NCI-H2227 treated with DMSO at 0.1 percent for 48 hours (cell line): ENCODE measurements around the gene RALGAPB.
A peak's percentile ranks its signal among the peaks of the same experiment; 100 is the strongest.
"Not testable (repeated sequence)": the region's sequence is repeated elsewhere in the genome, so short reads cannot be mapped to it uniquely, and the experiment has no call there.

Experiments used
- DNase-seq: peaks from one replicate; lab custom pipeline; 2025; lab: John Stamatoyannopoulos, UW

The RALGAPB gene

DNA sequence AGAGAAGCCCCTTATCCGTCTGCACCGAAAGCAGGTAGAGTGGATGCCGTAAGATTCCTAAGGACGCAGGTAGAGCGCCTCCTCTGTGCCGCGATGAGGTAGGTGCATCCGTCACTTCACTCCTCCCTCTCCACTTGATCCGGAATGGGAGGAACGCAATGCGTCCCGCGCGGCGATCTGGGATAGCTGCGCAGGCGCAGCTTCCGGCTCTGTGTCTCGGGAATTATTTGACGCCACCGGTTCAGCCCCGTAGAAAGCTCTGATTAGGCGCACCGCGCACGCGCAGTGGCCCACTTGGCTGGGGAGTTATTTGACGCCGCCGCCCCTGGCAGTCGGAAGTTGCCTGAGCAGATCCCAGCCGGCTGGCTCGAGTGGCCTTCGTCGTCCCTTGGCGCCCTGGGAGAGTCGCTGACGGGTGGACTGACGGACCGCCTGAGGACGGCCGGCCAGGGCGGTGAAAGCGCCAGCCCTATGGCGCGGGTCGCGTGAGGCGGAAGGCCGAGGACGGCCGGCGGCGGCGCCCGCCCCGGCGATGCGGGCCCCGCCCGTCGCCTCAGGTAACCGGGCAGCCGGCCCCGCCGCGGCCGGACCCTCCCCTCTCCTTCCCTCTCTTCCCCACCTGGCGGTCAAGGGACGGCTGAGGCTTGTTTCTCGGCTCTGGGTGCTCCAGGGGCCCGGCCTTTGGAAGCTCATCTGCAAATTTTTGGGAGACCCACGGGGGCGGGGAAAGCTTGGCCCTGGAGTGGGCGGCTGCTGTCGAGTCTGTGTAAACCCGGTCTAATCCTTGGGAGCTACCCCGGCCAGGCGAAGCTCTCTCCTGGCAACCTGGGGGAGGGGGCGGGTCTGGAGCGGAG is at the start of gene RALGAPB:
Gene RALGAPB, plus strand, starts transcription at position 331 of the 854 bp plus-strand sequence. CDS start 15,590 bp downstream, outside the sequence.
- peak; percentile 97 for DNase-seq

DNA sequence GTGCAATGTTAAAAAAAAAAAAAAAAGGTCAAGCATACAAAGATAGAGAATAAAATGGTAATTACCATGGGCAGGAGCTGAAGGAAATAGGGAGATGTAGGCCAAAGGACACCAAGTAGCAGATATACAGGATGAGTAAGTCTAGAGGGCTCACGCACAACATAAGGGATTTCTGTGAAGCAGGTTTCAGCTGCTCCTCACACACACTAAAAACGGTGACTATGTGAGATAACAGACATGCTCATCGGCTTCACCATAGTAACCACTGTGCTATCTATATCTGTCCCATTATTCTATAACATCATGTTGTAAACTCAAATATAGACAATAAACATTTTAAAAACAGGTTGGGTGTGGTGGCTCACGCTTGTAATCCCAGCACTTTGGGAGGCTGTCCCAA is 49.1 kb upstream of the RALGAPB start:
- DNase-seq = no peak

DNA sequence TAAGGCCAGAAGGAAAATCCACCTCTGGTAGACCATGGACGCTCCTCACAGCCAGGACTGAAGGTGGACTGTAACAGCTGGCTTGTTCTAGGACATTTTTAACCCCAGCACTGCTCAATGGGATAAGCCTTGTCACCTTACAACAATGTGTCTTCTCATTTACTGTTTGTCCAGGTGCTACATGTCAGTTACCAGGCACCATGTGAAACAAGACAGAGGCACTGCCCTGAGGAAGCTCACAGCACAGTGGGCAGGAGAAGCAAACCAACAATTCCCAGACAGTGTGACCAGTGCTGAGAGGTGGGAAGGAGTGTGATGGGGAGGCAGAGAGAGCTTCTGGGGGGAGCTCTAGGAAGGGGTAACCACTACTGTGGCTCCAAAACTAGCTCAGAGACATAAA is 48.2 kb upstream of the RALGAPB start:
- DNase-seq = no peak

DNA sequence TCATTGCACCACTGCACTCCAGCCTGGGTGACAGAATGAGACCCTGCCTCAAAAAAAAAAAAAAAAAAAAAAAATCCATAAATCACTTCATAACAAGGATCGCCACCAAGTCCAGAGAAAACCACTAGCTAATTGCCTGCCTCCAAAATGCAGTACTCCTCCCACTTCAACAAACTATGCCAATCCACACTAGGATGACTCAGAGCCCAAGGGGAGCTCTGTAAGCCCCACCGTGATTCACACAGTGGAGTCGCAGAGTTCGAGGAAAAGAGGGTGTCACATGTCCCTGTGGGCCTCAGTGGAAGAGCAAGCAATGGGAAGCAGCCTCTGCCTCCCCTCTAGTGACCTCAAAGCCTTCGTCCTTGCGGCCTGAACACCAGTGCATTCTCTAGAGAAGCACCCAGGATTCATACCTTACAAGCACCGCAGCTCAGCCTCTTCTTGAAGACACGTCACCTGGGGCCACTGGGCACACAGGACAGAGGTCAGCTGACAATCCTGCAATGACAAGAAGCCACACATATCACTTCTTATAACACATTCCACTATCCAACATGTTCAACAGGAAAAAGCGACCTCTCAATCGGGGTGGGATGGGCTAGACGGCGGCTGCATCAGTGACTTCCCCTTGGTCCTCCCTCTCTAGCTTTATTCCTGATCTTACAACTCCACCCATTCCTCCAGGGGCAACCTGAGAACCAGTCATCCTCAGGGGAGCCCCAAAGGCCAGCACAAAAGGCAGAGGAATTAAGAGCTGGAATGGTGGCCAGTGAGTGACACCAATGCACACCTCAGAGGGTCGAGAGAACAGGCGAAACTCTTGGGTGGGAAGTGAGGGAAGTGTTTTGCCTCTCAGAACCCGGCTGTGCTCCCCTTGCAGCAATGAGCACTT is 46.4 kb upstream of the RALGAPB start:
- no peak for DNase-seq

DNA sequence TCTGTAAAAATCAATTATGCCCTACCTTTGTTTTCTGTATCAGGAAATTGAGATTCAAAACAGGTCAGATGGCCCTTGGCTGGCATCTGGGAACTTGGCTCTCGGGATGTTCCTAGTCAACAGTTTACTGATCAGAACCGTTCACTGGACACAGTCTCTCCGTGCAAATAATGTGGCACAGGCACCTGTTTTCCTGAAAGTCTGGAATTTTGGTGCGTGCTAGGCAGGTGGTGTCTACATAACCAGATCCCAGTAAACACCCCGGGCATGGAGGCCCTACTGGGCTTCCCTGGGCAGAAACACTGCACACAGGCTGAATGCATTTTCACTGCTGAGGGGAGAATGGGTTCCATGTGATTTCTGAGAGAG is 45.0 kb upstream of the RALGAPB start:
- no peak for DNase-seq

DNA sequence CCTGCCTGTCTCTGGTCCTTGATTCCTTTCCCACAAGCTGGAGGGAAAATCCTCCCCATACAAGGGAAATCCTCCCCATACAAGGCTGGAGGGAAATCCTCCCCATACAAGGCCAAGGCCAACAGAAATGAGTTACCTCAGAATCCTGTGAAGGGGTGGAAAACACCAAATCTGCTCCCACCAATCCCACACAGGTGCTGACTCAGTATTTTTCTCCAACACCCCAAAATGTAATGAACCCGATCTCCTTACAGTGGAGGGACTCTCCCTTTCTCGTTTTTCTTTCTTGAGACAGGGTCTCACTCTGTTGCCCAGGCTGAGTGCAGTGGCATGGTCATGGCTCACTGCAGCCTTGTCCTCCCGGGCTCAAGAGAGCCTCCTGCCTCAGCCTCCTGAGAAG is 43.8 kb upstream of the RALGAPB start:
- DNase-seq = no peak

DNA sequence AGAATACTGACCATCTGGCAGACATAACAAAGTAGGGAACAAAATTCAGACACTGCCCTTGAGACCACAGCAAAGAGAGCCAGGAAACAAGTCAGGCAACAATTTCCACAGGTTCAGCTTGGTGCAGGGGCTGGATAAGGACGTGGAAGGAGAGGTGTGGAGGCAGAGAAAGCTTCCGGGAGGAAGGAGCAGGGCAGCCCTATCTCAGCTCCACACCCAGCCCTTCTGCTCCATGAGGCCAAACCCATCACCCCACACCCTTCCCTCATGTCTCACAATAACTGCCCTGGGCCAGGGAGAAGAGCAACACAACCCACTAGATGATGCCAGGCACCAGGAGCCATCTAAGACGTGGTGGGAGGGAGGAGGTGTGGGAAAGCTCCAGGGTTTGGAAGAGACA is 43.3 kb upstream of the RALGAPB start:
- DNase-seq = no peak

DNA sequence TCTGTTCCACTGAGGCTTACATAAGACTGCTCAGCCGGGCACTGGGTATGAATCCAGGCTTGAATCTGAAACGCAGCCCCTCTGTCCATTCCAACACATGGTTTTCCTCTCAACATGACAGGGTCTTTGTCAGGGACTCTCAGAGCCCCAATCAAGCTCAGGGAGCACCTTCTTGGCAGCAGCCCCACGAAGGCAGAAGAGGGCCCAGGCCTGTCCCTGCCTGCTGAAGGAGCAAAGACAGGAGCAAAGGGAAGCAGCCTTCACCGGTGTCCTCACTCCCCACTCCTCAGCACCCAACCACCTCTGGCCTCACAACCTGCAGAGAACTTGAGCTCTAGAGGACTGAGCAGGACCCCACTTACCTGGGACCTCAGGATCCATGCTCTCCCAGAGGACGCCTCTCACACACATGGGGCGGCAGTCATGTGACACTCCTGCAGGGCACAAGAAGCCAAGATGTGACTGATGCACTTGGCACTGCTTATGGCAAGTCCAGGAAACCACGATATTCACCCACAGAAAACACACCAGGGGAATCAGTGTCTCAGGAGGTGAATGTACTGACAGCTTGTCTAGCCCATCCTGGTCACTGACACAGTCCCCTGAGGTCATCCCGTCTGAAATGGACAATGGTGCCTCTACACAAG is 41.8 kb upstream of the RALGAPB start:
- DNase-seq = no peak

DNA sequence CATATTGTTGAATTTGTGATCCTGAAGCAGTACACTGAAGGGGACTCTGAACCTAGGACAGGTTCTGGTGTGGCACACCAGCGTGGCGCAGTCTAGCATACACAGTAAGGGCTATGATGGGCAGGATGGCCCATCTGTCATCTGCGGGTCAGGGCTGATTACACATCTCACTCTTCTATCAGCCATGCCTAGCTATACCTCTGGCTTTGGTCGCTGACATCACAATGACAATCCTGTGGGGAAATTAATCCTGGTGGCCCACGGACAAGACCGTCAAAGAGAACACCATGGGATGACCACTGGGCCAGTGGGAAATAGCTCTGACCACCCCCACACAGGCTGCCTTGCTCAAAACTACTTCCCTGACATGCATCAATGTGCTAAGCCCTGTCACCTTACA is 40.4 kb upstream of the RALGAPB start:
- DNase-seq = no peak

DNA sequence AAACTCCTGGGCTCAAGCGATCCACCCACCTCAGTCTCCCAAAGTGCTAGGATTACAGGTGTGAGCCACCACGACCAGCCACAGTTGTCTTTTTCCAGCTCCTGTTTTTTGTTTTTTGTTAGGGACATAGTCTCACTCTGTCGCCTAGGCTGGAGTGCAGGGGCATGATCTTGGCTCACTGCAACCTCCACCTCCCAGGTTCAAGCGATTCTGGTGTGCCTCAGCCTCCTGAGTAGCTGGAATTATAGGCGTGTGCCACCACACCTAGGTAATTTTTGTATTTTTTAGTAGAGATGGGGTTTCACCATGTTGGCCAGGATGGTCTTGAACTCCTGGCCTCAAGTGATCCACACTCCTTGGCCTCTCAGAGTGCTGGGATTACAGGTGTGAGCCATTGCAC is 39.8 kb upstream of the RALGAPB start:
- DNase-seq = not testable (repeated sequence)

DNA sequence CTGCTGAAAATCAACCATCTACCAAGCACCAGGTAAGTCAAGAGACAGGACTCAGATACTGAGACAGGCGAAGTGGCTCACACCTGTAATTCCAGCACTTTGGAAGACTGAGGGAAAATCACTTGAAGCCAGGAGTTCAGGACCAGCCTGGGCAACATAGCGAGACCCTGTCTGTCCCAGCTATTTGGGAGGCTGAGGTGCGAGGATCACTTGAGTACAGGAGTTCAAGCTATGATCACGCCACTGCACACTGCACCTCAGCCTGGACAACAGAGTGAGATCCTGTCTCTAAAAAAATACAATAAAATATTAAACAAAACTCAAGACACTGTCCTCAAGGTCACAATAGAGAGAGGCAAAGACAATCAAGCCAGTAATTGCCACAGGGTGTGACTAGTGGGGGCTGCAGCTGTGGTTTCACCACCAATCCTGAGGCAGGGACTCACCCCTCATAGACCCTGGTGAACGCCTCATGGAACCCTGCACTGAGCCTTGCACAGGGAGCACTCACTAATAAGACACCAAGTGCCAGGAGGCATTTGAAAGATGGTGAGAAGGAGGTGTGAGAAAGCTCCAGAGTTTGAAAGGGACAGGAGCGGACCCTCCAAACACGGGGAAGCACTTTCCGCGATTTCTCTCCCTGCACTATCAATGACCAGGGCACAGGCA is 39.2 kb upstream of the RALGAPB start:
- no peak for DNase-seq

DNA sequence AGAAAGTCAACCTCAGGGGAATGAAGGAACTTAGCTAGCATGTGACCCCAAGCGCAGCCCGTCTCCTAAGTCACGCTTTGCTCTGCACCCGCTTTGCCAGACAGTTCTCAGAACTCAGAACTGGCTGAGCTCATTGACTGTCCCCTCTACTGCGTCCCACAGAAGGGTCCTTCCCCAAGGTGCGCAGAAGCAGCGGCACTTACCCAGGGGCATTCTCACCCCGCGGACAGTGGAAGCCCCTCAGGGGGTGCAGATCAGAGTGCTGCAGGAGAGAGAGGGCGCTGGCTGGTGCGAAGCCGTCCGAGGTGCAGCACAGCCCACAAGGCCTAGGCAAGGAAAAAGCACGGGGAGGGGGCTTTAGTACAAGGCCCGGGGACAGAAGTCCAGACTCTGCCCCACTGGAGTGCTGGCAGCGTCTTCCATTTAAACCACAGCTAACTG is 38.3 kb upstream of the RALGAPB start:
- no peak for DNase-seq

DNA sequence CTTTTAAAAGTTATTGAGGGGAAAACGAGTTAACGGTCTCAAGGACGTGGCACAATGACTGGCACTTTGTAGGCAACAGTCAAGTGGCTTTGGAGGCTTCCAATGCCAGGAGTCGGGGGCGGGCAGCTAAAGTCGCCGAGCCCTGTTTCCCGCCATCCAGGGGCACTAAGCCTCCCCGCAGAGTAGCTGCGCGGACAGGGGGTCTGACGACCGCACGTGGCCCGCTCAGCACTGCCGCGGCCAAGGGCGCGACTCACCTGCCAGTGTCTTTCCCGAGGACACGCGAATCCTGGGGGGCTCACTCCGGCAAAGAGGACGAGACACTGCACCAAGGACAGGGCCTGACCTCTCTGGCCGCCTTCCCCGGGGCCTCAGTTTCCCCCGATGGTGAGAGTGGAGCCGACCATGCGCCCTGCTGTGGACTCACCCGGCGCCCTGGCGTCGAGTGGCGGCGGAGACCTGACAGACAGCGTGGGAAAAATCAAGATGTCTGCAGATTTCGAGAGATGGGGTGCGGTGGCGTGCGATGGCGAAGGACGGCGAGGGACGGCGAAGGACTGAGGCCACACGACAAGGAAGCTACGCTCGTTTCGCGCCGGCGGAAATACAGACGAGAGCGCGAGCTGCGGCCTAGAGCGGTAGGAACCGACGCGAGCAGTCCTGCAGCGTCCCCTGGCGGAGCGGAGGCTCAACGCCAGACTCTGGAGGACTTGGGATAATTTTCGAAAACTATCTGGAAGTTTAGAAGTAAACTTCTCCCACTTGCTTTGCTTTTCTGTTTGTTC is 37.7 kb upstream of the RALGAPB start, which contains the start of gene SNHG17:
Gene SNHG17, minus strand, starts transcription at position 559 of the 785 bp plus-strand sequence.
- peak; percentile 89 for DNase-seq

DNA sequence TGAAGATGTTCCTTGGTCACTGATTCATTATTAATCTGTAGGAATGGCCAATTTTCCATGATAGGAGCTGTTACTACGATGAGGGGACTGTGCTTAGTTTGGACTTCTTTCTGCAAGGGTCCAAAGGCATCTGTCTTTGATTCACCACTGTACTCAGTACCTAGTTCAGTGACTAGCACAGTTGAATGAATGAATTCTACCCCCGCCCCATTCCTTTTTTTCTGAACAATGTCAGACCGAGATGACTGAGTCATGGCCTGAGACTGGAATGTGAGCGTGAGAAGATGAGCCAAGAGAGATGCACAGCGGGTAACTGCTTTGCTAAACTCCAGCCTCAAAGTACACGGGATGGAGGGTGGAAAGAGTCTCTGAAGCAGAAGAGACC is 37.1 kb upstream of the RALGAPB start:
- DNase-seq = no peak

DNA sequence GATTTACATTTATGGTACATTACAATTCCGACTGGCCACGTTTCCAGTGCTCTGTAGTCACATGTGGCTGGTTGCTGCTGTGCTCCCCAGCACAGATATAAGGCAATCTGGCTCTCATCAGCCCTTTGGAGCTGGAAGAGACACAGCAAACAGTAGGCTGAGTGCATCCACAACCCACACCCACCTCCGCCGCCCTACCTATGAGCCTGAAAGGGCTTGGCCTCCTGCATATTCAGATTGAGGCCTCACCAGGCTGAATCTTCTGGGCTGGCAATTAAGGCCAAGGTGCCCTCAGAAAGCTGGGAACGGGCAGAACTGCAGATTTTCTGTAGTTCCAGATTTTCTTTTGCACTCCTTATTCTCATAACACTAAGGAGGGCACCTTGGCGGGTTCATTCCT is 34.8 kb upstream of the RALGAPB start:
- no peak for DNase-seq

DNA sequence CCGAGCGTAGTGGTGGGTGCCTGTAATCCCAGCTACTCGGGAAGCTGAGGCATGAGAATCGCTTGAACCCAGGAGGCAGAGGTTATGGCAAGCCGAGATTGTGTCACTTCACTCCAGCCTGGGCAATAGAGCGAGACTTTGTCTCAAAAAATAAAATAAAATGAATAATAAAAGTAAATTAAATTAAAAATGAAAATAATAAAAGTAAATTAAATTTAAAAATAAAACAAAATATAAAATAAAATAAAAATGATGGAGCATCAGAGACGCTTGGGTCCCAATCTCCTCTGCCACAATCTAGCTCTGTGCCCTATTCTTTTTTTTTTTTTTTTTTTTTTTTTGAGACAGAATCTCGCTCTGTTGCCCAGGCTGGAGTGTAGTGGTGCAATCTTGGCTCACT is 31.5 kb upstream of the RALGAPB start:
- DNase-seq = not testable (repeated sequence)

DNA sequence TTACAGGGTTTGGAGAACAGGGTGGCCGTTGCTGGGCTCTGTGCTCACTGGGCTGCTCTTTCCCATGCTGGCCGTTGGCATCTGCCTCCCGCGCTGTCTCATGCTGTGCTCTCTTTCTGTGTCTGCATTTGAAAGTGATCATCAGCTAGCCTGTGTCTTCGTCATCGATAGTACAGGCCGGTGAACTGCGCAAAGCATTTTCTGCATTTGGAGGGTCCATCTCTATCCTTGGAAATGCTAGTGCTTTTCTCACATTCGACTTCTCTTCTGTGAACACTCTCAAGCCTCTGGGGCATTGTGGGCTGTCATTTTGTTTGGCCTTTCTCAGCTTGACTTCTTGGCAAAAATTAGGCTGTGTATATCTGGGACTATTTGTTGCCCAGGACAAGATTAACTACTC is 30.7 kb upstream of the RALGAPB start:
- peak; percentile 65 for DNase-seq

DNA sequence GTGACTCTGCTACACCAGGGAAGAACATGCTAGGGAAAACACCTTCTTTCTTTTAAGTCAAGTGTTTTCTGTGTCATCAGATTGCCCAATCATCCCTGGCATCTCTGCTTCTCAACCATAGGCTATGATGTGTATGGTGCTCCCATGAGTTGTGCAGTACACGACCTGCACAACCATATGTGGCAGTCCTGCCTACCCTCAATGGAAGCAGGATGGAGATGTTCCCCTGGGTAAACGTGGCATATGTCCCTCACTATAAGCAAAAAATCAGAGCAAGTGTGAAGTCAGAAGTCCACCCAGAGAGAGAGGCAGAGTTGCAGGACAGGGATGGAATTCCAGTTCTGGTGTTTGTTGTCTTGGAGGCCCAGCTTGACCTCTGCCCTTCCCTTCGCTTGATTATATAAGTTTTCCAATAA is 27.3 kb upstream of the RALGAPB start:
- no peak for DNase-seq

DNA sequence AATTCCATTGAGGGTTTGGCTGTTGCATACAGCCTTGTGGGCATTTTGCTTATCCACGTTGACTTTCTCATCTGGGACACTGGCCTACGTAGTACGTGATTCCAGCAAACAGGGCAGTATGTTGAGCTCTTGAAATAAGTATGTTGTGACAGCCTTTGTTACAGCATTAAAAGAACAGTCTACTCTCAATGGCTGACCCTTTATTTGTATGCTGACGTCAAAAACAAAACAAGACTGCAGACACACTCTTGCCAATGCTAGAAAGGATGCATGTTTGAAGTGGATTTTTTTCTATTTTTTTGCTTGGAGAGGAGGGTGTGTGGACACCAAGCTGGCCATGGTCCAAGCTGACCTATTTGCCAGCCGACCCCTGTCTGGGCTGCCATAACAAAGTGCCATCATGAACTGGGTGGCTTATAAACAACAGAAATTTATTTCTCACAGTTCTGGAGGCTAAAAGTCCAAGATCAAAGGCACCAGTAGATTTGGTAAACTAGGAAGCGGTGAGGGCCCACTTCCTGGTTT is 26.7 kb upstream of the RALGAPB start:
- no peak for DNase-seq

DNA sequence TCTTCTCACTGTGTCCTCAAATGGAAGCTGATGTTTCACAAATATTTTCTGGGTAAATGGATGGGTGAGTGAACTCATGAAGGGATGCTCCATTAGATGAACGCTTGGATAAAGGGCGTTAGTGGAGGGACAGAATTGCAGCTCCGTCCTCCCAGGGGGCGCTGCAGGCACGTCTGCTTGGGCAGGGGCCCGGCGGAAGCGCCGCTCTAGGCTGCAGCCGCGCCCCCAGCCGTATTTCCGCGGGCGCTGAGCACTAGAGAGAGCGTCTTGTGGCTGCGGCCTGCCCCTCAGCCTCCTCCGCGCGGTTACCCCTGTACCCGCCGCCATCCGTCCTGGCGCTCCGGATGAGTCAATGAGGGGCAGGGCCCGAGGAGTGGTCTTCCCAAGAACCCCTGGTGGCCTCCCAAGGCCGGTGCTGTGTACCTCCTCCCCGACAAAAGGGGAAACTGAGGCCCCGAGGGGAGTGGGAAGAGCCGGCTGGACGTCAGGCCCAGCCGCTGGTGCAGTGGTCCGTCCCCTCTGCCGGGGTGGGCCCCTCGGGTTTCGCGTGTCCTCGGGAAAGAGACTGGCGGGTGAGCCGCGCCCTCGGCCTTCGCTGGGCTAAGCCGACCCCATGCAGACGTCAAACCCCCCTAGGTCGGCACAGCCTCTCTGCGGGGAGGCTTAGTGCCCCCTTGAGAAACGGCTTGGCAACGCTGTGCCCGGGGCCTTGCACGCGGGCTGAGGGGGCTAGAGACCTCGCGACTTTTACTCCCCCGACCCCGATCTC is 26.0 kb upstream of the RALGAPB start:
- peak; percentile 93 for DNase-seq
